Amygdala (tissue), 56 donors: ENCODE data around the gene IQCC.

Experiments
- DNase-seq, 56 donors: peaks; one replicate each; lab custom pipeline; 2025; lab: John Stamatoyannopoulos, UW

The IQCC gene

DNA sequence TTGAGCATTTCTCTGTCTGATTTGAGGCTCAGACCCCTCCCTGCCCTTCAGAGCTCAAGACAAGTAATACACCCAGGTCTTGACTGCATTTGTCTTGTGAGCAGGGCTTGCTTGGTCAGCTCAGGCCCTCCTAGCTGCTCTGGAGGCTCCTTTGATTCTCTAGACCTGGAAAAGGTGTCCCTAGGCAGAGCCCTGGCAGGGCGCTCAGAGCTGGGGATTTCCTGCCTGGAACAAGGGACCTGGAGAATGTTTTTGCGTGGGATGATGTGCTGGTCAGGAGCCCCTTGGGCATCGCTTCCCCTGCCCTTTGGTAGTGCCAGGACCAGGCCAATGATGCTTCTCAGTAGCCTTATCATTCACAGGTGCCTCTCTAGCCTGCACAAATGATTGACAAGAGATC, 9.9 kb upstream of the IQCC start:
- DNase-seq = no peak

DNA sequence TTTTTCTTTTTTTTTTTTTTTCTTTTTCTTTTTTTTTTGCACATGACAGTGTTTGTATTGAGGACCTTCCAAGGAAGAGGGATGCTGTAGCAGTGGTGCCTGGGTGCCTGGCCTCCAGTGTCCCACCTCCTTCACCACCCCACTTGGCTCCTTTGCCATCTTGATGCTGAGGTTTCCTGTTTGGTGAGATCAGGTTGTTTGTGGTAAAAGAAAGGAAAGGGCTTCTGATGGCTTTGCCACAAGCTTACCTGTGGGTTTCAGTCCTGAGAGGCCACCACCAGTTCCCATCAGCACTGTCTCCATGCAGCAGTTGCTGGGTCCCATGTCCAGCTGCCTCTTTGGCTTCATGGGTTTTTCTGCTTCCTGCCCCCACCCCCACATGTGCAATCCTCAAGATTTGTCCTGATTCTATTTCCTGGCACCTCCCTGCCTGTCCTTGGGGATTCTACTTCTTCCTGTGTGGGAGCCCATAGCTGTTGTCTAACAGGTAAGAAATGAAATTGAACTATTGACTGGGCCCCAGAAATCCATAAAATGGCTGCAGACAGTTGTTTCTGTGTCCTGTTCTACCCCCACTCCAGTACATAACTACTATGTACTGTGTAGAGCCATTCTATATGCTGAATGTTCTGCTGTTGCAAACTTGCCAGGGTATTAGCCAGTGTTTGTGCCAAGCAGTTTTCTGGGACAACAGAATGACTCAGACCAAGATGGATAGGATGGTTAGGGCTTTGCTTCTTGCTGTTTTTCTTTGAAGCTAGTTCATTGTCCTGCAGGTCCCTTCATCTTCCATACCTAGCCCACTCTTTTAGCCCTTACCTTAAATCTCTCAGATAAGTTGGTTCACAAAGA, 9.3 kb upstream of the IQCC start:
- DNase-seq = peak in 1 of 56 donors; percentile 8

DNA sequence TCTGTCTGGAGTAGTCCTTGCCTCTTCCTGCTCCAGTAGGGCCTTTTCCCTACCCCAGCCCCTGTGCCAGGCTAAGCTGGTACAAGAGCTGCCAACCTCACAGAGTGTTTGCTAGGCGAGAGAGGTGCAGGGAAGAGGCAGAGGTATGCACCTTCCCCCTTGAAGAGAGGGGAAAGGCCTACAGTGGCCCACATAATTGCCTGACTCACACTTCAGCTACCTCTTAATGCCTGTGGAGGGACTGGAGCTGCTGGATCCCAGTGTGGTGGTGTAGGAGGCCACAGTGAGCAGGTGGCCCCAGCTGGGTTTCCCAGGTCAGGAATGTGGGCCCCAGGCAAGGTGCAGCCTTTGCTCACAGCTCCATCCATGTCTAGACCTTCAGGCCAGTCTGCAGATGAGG, 8.4 kb upstream of the IQCC start:
- no peak for DNase-seq

DNA sequence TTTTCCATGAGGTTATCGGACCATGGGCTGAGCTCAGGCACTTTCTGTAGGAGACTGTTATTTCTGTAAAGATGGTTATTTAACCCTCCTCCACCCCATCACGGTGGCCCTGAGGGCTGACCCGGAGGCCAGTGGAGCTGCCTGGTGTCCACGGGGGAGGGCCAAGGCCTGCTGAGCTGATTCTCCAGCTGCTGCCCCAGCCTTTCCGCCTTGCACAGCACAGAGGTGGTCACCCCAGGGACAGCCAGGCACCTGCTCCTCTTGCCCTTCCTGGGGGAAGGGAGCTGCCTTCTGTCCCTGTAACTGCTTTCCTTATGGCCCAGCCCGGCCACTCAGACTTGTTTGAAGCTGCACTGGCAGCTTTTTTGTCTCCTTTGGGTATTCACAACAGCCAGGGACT, 7.6 kb upstream of the IQCC start:
- DNase-seq = no peak

DNA sequence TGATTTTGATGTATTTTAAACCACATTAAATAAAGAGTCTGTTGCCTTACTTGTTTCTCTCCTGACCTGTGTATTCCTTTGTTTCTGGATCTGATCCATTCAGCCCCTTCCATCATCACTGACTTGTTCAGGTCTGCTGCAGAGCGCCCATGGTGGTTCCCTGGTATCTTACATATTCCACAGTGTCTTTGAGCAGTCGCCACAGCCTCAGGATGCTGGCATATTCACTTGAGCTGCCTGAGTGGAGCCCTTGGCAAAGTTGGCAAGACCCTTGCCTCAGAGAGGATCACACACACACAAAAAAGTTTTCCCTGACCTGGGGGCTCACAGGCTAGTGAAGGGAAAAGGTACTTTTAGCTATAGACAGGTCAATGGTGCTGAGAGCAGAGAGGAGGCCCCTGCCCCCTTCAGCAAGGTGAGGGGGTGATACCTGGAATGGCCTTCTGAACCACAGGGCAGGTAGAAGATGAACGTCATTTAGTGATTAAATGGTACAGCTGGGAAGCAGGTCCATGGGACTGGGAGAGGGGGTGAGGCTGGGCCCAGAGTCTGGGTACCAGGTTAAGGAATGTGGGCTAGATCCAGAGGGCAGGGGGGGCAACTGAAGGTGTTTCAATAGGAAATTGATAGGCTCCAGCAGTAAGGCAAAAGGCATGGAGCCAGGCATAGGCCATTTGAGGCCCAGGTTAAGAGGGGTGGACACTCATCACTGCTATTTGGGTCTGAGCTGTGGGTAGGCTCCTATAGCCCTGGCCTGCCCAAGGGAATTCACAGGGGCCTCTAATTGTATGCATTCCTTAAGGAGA, 7.0 kb upstream of the IQCC start:
- no peak for DNase-seq

DNA sequence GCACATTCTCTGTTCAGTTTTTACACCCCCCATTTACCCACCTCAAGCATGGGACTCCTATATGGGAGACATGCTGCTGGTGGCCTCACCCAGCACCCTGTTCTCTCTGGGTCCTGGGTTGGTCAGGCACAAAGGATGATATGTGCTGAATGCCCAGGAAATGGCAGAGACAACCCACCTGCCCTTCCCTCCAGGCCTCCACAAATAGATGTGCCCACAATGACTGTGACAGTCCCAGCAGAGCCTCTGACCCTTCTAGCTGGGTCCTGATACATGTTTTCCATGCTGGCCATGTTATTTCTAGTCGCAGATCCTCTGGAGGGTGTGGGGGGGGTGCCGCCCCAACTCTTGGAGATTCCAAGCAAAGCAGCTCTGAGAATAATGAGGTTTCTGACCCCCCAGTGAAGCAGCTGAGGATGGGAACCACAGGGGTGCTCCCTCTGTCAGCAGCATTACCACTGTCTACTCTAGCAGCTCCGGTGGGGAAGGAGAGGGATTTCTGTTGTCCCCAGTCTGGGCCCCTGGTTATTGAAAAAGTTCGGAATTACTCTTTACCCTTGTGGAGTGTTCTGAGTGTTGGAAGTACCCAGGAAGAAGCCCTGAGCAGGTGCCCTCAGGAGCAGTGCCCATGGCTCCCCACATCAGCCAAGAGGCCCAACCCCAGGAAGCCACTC, 6.3 kb upstream of the IQCC start:
- no peak for DNase-seq

DNA sequence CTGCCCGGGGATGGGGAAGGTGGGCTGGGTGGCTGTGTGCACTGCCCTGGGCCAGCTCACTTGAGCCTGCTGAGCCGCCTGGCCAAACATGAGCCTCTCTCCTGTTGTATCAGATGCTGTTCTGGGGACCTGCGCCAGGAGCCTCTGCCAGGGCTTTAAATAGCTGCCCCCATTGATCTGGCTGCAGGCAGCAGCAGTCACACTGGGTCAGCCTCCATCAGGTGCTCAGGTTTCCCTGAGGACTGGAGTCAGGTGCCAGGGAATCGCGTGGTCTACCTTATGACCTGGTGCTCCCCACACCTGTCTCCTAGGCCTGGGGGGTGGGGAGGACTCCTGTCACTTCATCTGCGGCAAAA, 5.8 kb upstream of the IQCC start:
- DNase-seq = peak in 25 of 56 donors; percentile 6 to 61 (median 29)

DNA sequence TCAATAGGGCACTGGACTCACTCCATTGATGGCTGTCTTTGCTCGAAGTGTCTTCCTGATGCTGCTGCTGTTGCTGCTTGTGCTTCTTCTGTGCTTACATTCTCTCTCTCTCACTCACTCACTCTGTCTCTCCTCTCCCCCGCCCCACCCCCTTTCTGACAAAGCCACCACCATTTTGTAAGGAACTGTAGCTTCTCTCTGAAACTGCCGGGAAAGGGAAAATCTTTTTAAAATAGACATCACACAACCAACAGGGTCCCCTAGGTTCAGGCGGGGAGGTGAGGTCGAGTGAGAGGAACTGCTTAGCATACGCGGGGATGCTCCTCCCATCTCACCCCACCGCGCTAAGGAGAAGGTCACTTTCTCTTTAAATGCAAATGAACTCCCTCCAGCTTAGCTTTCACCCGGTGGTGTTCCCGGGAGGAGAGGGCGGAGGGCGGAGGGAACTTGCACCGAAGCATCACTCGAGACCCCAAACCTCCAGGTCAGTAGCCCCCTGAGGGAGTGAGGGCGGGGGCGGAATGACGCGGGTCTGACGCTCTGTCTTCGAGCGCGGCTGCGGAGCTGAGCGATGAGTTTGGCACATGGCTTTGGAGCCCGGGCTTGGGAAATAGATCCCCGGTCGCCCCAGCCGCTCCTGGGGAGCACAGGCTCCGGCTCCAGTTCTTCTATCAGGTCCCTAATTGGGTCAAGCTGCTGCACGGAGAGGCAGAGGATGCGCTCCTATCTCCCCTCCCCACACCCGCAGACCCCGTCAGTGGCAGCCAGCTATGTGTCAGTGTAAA, 5.1 kb upstream of the IQCC start, which contains the start of gene CCDC28B:
Gene CCDC28B, plus strand, starts transcription at position 370 of the 785 bp plus-strand sequence. CDS start 1,341 bp downstream, outside the sequence.
- peak in 45 of 56 donors; percentile 21 to 82 (median 55) for DNase-seq

DNA sequence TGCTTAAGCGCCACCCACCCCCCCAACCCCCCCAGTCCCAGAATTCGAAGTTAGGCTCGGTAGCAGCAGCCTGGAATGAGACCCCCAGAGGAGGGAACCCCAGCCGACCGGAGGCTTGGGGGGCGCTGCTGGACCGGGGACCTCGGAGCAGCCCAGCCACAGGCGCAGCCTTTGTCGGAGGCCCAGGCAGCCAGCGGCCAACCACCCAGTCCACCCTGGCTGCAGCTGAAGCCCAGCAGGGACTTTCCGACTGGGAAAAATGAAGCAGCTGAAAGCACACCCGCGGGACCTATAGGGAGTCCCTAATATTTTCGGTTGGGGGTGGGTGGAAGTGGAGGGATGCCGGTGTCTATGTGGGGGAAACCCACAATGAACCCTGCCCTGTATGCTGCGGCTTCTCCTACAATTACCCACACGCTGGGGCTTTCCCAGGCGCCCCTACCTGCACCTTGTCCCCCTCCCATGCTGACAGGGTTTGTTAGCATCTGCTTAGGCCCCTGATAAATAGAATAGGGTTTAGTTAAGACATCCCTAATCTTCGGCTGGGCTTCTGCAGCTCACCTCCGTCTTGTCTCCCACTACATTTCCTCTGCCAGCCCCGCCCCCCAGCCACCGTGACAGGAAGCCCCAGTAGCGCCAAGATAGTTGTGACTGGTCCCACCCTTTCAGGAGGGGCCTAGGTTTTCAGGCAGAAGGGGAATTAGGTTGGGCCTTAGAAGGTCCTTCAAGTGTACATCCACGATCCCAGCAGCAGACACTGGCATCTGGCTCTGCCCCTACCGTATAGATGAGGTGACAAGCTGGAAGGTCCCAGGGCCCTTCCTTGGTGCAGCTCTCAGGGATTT, 4.2 kb upstream of the IQCC start:
- DNase-seq = peak in 39 of 56 donors; percentile 11 to 71 (median 44)

DNA sequence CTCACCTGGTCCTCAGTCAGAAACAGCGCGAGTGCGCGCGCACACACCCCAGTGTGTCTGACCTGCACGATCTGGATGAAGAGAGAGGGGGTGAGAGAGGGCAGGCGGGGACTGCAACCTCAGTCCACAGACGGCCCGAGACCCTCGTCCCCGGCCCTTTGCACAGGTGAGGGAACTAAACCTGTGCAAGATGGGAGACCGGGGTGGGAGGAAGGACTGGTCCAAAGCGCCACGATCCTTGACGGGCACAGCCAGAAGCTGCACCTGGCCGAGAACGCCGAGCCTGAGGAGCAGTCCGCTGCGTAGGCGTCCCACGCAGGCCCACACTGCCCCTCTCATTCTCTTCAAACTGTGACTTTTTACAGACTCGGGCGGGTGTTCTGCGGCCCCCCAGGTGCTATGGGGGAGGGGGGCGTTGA, 519 bp upstream of the IQCC start:
- no peak for DNase-seq

DNA sequence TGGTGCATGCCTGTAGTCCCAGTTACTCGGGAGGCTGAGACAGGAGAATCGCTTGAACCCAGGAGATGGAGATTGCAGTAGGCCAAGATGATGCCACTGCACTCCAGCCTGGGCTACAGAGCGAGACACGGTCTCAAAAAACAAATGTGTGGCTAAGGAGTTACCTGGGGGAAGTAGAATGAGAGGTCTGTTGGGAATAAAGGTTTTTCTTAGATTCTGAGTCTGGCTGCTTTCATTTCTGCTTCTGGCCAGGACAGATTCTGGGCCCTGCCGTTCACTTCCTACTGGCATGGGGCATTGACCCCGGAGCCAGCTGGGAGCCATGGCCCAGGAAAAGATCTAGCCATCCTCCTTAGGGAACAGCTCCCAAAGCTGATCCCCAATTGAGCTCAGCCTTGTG, 3.0 kb downstream of the IQCC start:
- DNase-seq = no peak

DNA sequence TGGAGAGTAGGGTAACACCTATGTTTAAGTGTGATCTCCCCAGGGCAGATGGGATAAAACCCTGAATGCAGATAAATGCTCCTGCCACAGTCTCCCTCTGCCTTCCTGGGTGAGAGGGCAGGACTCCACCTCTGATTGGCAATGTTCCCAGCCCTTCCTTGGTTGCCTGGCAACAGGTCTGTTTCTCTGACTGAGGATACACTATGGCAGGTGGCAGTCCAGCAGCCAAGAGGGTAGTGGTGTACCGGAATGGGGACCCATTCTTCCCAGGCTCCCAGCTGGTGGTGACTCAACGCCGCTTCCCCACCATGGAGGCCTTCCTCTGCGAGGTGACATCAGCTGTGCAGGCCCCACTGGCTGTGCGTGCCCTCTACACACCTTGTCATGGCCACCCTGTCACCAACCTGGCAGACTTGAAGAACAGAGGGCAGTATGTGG, 3.4 kb downstream of the IQCC start, which contains the start of gene DCDC2B:
Gene DCDC2B, plus strand, starts transcription at position 199 of the 438 bp plus-strand sequence. Its CDS starts 5 bp downstream, at position 204.
- peak in 2 of 56 donors; percentile 12 to 31 for DNase-seq

DNA sequence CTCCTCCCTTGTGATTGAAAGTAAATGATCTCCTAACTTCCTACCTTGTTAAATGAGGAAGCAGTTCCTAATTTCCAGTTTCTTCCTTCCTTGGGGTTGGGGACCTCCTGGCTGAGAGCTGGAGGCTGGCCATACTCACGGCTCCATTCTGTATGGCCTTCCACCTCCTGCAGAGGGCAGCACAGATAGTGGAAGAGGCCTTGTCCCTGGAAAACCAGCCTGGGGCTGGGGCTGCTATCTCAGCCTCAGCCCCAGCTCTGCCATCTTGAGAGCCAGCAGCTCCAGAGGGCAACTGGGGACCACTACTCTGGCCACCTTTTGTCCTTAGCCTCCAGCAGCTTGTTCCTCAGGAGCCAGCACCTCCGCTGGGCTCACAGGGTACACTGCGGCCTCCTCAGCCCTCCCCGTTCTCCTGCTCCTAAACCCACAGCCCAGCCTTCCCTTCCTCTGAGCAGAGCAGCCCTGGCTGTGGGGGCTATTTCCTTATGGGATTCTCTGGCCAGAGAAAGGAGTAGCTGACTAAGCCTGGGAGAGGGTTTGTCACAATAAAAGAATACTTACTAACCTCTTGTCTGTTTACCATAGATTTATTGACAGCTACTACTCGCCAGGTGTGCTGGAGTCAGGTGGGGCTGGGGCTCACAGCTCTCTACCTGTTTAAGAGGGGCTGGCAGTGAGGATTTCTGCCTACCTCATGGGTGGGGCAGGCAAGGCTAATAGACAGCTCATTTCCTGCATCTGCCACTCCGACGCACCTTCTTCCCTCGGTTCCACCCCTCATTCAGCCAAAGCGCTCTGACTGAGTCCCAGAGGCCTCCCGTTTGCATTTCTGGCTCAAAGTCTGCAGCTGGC, 10.4 kb downstream of the IQCC start:
- peak in 36 of 56 donors; percentile 4 to 62 (median 31) for DNase-seq

DNA sequence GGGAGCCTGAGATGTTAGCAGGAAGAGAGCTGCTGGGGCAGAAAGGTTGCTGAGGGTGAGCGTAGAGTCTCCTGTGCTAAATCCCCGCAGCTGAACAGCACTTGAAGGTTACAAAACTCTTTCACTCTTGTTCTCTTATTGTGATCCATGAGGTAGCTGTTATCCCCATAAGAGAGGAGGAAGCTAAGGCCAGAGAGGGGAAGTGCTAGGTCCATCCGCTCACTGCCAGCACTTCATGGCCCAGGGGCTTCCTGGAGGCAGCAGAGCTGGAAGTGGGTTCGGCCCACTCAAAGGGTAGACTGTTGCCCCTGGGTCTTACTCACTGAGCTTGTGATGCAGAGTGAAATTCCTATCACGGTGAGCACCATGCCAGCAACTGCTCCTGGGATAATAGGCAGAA, 11.1 kb downstream of the IQCC start:
- no peak for DNase-seq

DNA sequence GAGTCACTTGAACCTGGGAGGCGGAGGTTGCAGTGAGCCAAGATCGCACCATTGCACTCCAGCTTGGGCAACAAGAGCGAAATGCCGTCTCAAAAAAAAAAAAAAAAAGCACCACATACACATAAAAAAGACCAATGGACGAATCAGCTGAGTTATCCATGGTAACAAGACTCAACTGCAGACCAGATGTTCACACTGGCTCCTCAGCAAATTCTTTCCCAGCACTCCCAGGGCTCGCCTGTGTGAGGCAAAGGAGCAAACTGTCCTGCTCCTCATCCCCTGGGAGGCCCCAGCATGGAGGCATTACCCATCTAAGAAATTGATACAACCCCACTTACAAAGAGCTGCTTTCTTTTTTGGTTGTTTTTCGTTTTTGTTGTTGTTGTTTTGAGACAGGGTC, 13.6 kb downstream of the IQCC start:
- no peak for DNase-seq

DNA sequence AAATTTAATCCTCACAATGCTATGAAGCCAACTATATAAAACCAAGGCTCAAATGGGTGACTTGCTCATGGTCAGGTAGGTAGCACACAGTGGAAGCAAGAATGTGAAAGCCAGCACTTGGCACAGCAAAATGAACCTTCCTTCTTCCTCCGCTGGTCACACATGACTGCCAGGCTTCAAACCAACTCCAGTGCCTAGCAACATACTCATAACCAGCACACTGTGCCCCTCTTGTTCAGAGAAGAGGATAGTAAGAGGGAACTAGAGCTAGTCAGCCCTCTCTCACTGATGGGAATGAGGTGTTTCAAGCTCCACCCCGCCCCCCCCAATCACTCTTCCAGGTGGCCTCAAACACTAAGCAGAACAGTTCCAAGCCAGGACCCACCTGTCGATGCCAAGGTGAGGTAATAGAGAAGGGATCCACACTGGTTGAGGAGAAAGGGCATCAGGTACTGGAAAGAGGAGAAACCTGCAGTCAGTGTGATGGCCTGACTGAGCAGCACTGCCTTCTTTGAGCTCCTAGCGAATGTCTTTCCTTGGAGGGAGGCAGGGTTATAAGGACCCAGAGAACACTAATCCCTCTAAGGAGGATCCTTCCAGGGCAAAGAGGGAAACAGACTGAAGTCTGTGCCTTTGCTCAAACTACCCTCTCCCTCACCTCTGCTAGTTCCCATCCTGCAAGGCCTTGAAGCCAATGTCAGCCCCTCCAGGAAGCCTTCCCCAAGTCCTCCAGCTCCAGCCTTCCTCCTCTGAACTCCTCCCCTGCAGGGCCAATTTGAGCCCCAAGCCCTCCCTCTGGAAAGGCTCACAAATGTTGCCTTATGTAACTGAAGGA, 15.5 kb downstream of the IQCC start:
- DNase-seq = no peak

DNA sequence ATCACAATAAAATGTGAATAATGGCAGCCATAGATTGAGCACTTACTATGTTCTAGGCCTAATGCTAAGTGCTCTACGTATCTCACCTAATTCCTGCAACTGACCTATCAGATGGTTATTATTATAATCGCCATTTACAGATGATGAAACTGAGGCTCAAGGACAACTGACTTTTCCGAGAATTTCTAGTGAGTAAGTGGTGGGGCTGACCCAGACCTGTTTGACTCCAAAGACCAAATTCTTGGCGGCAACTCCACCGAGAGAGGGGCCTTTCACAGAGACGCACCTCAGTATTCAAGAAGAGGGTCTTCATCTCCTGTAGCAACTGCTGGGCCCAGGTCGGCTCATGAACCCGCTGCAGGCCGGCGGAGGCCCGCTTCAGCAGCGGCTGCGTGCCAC, 16.1 kb downstream of the IQCC start:
- DNase-seq = no peak
